OCI-LY1 (cell line): ENCODE data around the gene DICER1.

ENCODE experiments used
- H2AFZ ChIP-seq: fragments of 200-600 bp; sonication (generic), shearing (Covaris generic); 2 replicates; pipeline ENCODE4 v1.6.0; 2014; ENCODE audit warnings: antibody characterized with exemption, mild to moderate bottlenecking, low read length
- H3F3A ChIP-seq: fragments of 200-600 bp; sonication (generic), shearing (Covaris generic); 2 replicates; pipeline ENCODE4 v1.6.0; 2014; ENCODE audit warnings: mild to moderate bottlenecking, antibody characterized with exemption, low read length, moderate library complexity; ENCODE audit not compliant: insufficient read depth
- H3K27ac ChIP-seq: fragments of 200-600 bp; sonication (generic); 2 replicates; pipeline ENCODE4 v1.5.1; 2014; ENCODE audit warnings: low read length, mixed run types, mild to moderate bottlenecking, low read depth; ENCODE audit not compliant: poor library complexity, severe bottlenecking
- H3K27me3 ChIP-seq: fragments of 200-600 bp; sonication (generic); 2 replicates; pipeline ENCODE4 v1.6.0; 2014; ENCODE audit warnings: antibody characterized with exemption, mild to moderate bottlenecking, low read length, moderate library complexity; ENCODE audit not compliant: insufficient read depth
- H3K36me3 ChIP-seq: fragments of 200-600 bp; sonication (generic); 2 replicates; pipeline ENCODE4 v1.6.1; 2014; ENCODE audit warnings: mild to moderate bottlenecking, antibody characterized with exemption, low read length, moderate library complexity, mixed read lengths; ENCODE audit not compliant: insufficient read depth
- H3K4me1 ChIP-seq: fragments of 200-600 bp; sonication (generic); 2 replicates; pipeline ENCODE4 v1.5.1; 2014; ENCODE audit warnings: mild to moderate bottlenecking, low read length, moderate library complexity; ENCODE audit not compliant: insufficient read depth, severe bottlenecking
- H3K4me2 ChIP-seq: fragments of 200-600 bp; sonication (generic), shearing (Covaris generic); 2 replicates; pipeline ENCODE4 v1.6.1; 2014; ENCODE audit warnings: low read length
- H3K4me3 ChIP-seq: fragments of 200-600 bp; sonication (generic); 2 replicates; pipeline ENCODE4 v1.5.1; 2014; ENCODE audit warnings: low read length, low read depth, mild to moderate bottlenecking, mixed read lengths; ENCODE audit not compliant: poor library complexity, severe bottlenecking
- H3K79me2 ChIP-seq: fragments of 200-600 bp; shearing (Covaris generic); 2 replicates; pipeline ENCODE4 v1.6.1; 2016; ENCODE audit warnings: mixed run types, low read length, mixed read lengths; ENCODE audit not compliant: insufficient read depth
- H3K9ac ChIP-seq: fragments of 200-600 bp; sonication (generic), shearing (Covaris generic); 2 replicates; pipeline ENCODE4 v1.6.1; 2014; ENCODE audit warnings: mild to moderate bottlenecking, low read length, mixed read lengths
- H3K9me2 ChIP-seq: fragments of 200-600 bp; sonication (generic), shearing (Covaris generic); 2 replicates; pipeline ENCODE4 v1.6.1; 2014; ENCODE audit warnings: low read depth, mild to moderate bottlenecking, low read length, mixed read lengths
- H3K9me3 ChIP-seq: fragments of 200-600 bp; shearing (Covaris generic); 2 replicates; pipeline ENCODE4 v1.6.1; 2014; ENCODE audit warnings: low read length, mixed read lengths
- H4K20me1 ChIP-seq: fragments of 200-600 bp; sonication (generic), shearing (Covaris generic); 2 replicates; pipeline ENCODE4 v1.6.0; 2016; ENCODE audit warnings: mild to moderate bottlenecking, low read length; ENCODE audit not compliant: insufficient read depth
- CTCF ChIP-seq: fragments of 200-600 bp; sonication (generic), shearing (Covaris generic); IDR thresholded peaks from 2 replicates; pipeline ENCODE4 v1.5.1; 2017; ENCODE audit warnings: mild to moderate bottlenecking, antibody characterized with exemption, low read length, moderate library complexity, mixed read lengths
- EZH2 ChIP-seq: fragments of 200-600 bp; sonication (generic), shearing (Covaris generic); IDR thresholded peaks from 2 replicates; pipeline ENCODE4 v1.8.0; 2017; ENCODE audit warnings: borderline replicate concordance, mixed run types, mild to moderate bottlenecking, antibody characterized with exemption, low read length, moderate library complexity, mixed read lengths

The DICER1 gene

DNA sequence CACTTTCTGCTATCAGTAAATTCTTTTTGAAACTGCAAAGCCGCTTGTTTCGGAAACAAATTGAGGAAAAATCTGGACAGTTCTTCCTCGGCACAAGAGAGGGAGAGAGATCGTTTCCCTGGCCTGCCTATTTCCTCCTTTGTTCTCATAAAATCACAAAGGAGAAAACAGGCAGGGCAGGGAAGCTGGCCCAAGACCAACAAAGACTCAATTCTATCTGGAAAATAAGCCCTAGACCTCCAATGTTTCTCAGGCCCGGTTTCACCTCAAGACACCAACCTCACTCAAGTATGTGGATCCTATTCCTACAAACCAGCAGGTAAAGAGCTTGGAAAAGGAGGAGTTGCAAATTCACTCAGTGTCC lies 19.5 kb downstream of the DICER1 start:
- Histone ChIP-seq H4K20me1 (no peaks in the 10 kb centered on the region; the same call in 1 of the 2 replicates), H3K9me3 (no peaks in the 10 kb centered on the region), H3K36me3 (peaks cover 13% of the 10 kb centered on the region; the same call in 1 of the 2 replicates), H3K27ac (no peak overlapping the region), H3K79me2 (peaks cover 15% of the 10 kb centered on the region; the same call in 1 of the 2 replicates), H3K4me2 (no peak overlapping the region), H3K4me1 (peaks cover 28% of the 10 kb centered on the region), H3K27me3 (no peaks in the 10 kb centered on the region), H3K4me3 (no peak overlapping the region), H2AFZ (no peak overlapping the region), H3F3A (no peaks in the 10 kb centered on the region), H3K9ac (no peak overlapping the region), H3K9me2 (no peaks in the 10 kb centered on the region)
- TF ChIP-seq CTCF: no peak

DNA sequence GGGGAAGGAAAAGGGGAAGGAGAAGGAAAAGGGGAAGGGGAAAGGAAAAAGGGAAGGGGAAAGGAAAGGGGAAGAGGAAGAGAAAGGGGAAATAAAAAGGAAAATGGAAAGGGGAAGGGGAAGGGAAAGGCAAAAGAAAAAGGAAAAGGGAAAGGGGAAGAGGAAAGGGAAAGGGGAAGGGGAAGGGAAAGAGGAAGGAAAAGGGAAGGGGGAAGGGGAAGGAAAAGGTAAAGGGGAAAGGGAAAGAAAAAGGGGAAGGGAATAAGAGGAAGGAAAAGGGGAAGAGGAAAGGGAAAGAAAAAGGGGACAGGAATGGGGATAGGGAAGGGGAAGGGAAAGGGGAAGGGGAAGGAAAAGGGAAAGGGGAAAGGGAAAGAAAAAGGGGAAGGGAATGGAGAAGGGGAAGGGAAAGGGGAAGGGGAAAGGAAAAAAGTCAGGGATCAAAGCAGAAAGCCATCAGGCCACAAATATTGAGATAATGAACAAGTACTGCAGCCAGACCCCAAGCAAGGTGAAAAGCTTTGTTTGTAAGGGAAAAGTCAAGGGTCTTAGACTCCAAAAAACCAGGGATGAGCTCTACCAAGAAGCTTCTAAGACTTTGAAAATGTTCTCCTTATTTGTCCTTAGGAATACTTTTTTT lies 20.0 kb downstream of the DICER1 start:
- no peak for TF ChIP-seq EZH2
- TF ChIP-seq CTCF: no peak
- H3K4me1 ChIP-seq: peaks cover 26% of the 10 kb centered on the region
- H3K9ac ChIP-seq: no peak overlapping the region
- peaks cover 10% of the 10 kb centered on the region; the same call in 1 of the 2 replicates for H3K79me2 ChIP-seq
- no peaks in the 10 kb centered on the region for H3K9me3 ChIP-seq
- H3K27ac ChIP-seq: no peak overlapping the region
- no peak overlapping the region for H3K4me2 ChIP-seq
- no peaks in the 10 kb centered on the region for H3F3A ChIP-seq
- no peak overlapping the region for H2AFZ ChIP-seq
- peaks cover 18% of the 10 kb centered on the region; the same call in 1 of the 2 replicates for H3K36me3 ChIP-seq
- H4K20me1 ChIP-seq: no peaks in the 10 kb centered on the region; the same call in 1 of the 2 replicates
- H3K9me2 ChIP-seq: no peaks in the 10 kb centered on the region
- no peak overlapping the region for H3K4me3 ChIP-seq
- H3K27me3 ChIP-seq: no peaks in the 10 kb centered on the region

- TF ChIP-seq EZH2: no peak
- no peak for TF ChIP-seq CTCF
- Histone ChIP-seq H4K20me1 (no peaks in the 10 kb centered on the region; the same call in 1 of the 2 replicates), H3K4me3 (no peak overlapping the region), H2AFZ (no peak overlapping the region), H3K27ac (no peak overlapping the region), H3K9me3 (no peaks in the 10 kb centered on the region), H3K4me2 (no peak overlapping the region), H3K27me3 (no peaks in the 10 kb centered on the region), H3K79me2 (0 out of 2 replicates have a peak, but pooled peaks cover 4% of the 10 kb centered on the region), H3K36me3 (peaks cover 22% of the 10 kb centered on the region; the same call in 1 of the 2 replicates), H3K9ac (no peak overlapping the region), H3K4me1 (peaks cover 20% of the 10 kb centered on the region), H3K9me2 (no peaks in the 10 kb centered on the region), H3F3A (no peaks in the 10 kb centered on the region)
Measured at GRCh38 chr14:95136631-95137030, 20.7 kb downstream of the DICER1 start.
